Measurements from ENCODE around the gene PDGFC.
A peak's percentile ranks its signal among the peaks of the same experiment; 100 is the strongest.
"Not testable (repeated sequence)": the region's sequence is repeated elsewhere in the genome, so short reads cannot be mapped to it uniquely, and the experiment has no call there.

PDGFC gene

DNA sequence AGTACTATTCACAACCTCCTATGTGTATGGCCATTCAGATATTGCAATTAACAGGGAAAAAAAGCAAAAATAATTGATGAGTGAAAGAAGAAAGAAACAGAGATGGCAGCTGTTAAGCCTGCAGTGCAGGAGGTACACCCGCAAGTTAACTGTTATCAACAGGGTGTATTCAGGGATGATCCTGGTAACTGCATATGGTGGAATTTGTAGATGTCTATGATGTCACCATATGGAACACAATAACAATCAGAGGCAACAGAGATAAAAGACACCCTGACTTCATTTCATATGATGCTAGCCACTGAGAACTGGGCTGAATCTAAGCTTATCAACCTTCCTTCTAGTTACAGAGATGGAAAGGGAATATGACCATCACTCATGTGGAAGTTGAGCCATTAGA lies 96.5 kb downstream of the PDGFC start:
- H3K4me3 ChIP-seq (ENCODE audit: low read length) = no peak overlapping the region
- TF ChIP-seq, protein P1, sequence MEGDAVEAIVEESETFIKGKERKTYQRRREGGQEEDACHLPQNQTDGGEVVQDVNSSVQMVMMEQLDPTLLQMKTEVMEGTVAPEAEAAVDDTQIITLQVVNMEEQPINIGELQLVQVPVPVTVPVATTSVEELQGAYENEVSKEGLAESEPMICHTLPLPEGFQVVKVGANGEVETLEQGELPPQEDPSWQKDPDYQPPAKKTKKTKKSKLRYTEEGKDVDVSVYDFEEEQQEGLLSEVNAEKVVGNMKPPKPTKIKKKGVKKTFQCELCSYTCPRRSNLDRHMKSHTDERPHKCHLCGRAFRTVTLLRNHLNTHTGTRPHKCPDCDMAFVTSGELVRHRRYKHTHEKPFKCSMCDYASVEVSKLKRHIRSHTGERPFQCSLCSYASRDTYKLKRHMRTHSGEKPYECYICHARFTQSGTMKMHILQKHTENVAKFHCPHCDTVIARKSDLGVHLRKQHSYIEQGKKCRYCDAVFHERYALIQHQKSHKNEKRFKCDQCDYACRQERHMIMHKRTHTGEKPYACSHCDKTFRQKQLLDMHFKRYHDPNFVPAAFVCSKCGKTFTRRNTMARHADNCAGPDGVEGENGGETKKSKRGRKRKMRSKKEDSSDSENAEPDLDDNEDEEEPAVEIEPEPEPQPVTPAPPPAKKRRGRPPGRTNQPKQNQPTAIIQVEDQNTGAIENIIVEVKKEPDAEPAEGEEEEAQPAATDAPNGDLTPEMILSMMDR (conservative IDR thresholded peaks at IDR 0.05; ENCODE audit: low read length) = no peak
- DNase-seq (ENCODE audit: low read depth) = no peak

DNA sequence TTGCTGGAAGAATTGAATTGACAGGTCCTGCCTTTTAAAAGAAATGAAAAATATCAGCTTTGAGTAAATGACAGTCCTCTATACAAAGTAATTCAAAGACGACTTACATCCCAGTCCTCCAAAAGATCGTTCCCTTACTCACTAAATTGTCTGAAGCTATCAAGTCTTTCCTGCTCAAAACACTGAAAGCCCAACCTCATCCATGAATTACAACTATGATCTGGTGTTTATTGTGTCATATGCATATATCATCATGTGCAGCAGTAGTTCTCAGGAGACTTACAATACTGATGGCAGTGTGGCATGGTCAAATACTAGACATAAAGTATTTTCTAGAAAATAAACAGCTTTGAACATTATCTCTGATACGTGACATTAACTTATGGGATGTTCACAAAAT lies 97.8 kb downstream of the PDGFC start:
- no peak overlapping the region for H3K4me3 ChIP-seq (ENCODE audit: low read length)
- DNase-seq (ENCODE audit: low read depth) = no peak
- TF ChIP-seq, protein P1 (conservative IDR thresholded peaks at IDR 0.05; ENCODE audit: low read length) = no peak

DNA sequence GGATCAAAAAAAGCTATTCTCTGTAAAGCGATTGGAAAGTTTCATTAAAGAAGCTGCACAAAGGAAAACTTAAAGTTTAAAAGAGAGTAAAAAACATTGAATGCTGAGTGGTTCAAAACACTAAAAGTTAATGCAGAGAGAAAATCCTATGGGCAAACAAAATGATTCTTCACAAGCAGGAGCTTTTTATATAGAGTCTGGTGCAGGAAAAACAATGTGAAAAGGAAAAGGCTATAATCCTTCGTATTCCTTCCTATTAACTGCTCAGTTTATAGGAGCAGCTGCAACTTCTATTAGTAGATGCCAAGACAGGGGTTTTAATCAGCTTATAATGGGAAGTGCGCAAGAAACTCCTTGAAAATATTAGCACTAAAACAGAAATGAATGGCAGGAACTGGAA lies 100.7 kb downstream of the PDGFC start:
- no peak overlapping the region for H3K4me3 ChIP-seq (ENCODE audit: low read length)
- no peak for DNase-seq (ENCODE audit: low read depth)
- TF ChIP-seq, protein P1 (conservative IDR thresholded peaks at IDR 0.05; ENCODE audit: low read length) = no peak

DNA sequence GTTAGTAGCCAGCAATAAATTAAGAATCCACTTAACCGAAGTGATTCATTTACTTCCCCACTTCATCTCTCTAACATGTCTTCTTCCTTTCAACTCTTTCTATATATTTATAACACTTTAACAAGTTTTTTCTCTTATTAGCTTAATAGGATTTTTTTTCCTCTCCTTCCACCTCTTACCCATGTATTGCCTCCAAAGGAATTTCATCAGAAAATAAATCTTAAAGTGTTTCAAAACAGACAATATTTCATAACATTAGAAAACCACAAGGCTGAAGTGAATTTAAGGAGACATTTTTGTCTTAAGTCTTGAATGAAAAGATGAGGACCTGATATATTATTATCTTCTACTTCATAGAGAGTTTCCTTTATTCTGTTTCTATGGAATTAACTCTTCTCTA lies 101.5 kb downstream of the PDGFC start:
- no peak overlapping the region for H3K4me3 ChIP-seq (ENCODE audit: low read length)
- peak; percentile 54 for DNase-seq (ENCODE audit: low read depth)
- TF ChIP-seq, protein P1 (conservative IDR thresholded peaks at IDR 0.05; ENCODE audit: low read length) = no peak

DNA sequence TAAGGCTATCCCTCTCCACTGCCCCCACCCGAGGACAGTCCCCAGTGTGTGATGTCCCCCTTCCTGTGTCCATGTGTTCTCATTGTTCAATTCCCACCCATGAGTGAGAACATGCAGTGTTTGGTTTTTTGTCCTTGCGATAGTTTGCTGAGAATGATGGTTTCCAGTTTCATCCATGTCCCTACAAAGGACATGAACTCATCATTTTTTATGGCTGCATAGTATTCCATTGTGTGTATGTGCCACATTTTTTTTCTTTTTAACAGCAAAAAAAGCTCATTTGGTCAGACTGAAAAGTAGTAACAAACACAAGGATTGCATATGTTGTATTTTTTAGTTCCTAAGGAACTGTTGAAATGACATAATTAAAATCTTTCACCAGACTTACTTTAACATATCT lies 105.5 kb downstream of the PDGFC start:
- not testable (repeated sequence) for DNase-seq (ENCODE audit: low read depth); H3K4me3 ChIP-seq (ENCODE audit: low read length)

DNA sequence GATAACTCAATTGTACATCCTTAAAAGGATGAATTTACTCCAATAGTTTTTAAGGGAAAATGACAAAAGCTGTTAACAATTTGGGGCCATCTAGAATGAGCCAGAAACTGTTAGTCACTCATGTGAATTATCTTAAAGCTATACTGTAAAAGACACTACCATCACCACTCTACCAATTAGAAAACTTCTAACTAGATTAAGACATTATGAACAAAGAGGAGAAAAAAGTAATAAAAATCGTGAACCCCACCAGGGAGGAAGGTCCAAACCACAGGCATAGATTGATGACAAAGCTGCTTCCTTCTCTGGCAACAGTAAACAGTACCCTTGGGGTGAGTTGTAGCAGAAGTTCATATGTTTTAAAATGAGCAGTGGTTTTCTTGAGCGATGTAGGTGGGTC lies 106.1 kb downstream of the PDGFC start:
- no peak overlapping the region for H3K4me3 ChIP-seq (ENCODE audit: low read length)
- no peak for DNase-seq (ENCODE audit: low read depth)
- TF ChIP-seq, protein P1 (conservative IDR thresholded peaks at IDR 0.05; ENCODE audit: low read length) = no peak

DNA sequence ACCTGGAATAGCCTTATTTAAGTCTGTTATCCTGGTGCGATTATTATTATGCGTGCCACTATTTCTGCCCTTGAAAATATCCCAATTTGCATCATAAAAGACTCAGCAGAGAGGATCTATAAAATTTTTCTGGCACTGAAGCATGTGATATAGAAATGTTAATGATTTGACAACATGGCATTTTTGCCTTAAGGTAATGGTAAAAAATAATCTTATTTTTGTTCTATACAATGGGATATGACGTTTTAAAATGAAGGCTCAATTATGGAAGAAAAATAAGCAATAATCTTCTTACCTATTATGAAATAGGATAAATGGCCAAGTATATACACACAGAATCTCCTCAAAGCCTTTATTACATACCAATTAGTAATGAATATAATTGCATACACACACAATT lies 113.5 kb downstream of the PDGFC start:
- TF ChIP-seq, protein P1 (conservative IDR thresholded peaks at IDR 0.05; ENCODE audit: low read length) = no peak
- H3K4me3 ChIP-seq (ENCODE audit: low read length) = no peak overlapping the region
- DNase-seq (ENCODE audit: low read depth) = no peak

DNA sequence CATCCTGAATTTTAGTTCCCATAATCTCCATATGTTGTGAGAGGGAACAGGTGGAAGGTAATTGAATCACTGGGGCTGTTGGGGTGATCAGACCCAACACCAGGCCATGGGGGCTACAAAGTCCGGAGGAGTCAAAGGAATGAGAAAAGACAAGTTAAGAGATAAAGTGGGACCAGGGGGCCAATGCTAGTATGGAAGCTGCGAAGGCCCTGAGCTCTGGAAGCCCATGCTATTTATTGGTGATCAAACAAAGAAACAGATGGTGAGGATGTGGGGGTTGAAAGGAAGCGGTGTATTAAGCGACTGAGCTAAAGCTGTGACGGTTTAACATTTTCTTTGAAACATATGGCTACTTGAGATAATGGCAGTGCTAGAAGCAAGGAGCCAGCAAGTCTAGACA lies 132.8 kb downstream of the PDGFC start:
- TF ChIP-seq, protein P1 (conservative IDR thresholded peaks at IDR 0.05; ENCODE audit: low read length) = no peak
- DNase-seq (ENCODE audit: low read depth) = peak; percentile 14

More for the DNA sequence above, 132.8 kb downstream of the PDGFC start:
- no peak overlapping the region for H3K4me3 ChIP-seq (ENCODE audit: low read length)

All from AG10803 (cell line).